IMR-90 (cell line): ENCODE measurements around the gene LENG9. TPM values are rescaled to one million over a fixed set of nuclear protein-coding genes. Genes with fewer than 3 reads are reported as not detected.

Experiments
- ATAC-seq: fragments of 200-7000 bp; cut with Tn5 transposase; 2 replicates; pipeline ENCODE4 v1.9.1; 2020; ENCODE audit warnings: low read depth, mild to moderate bottlenecking, moderate library complexity
- BruUV-seq: library from RNA; stranded (reverse); fragments of 400-500 nt; replicated peaks from 2 replicates; lab custom pipeline; 2021; lab: Mats Ljungman, UMichigan
- CTCF ChIA-PET: fragments of 300-600 bp; formaldehyde crosslinking; extraction: SDS; loops from one replicate; lab custom pipeline; 2021; ENCODE audit warnings: antibody characterized with exemption; lab: Yijun Ruan, JAX
- POLR2A ChIA-PET: fragments of 300-600 bp; sonication (Branson Sonifier 250); formaldehyde crosslinking; loops from one replicate; lab custom pipeline; 2022; ENCODE audit warnings: antibody characterized with exemption; ENCODE audit not compliant: unreplicated experiment; lab: Charles Lee
- DNase-seq: peaks from one replicate; pipeline ENCODE4 v3.0.0; 2013
- H2AFZ ChIP-seq: replicated peaks from 2 replicates; pipeline ENCODE3; 2013; ENCODE audit warnings: low read length, mild to moderate bottlenecking; ENCODE audit not compliant: poor library complexity
- H2AK5ac ChIP-seq: 2 replicates; pipeline ENCODE4 v1.6.1; 2013; ENCODE audit warnings: low read depth, low read length, inconsistent platforms
- H2AK9ac ChIP-seq: replicated peaks from 2 replicates; pipeline ENCODE3; 2013; ENCODE audit warnings: mild to moderate bottlenecking, low read depth, low read length, moderate library complexity; ENCODE audit not compliant: poor library complexity
- H2BK120ac ChIP-seq: 2 replicates; pipeline ENCODE4 v1.6.1; 2013; ENCODE audit warnings: low read depth, low read length, inconsistent platforms
- H2BK15ac ChIP-seq: 3 replicates; pipeline ENCODE4 v1.6.1; 2013; ENCODE audit warnings: low read depth, low read length, inconsistent platforms
- H2BK20ac ChIP-seq: 2 replicates; pipeline ENCODE4 v1.6.1; 2013; ENCODE audit warnings: low read depth, mild to moderate bottlenecking, inconsistent platforms, low read length, moderate library complexity
- H2BK5ac ChIP-seq: 2 replicates; pipeline ENCODE4 v1.6.1; 2013; ENCODE audit warnings: mild to moderate bottlenecking, low read depth, low read length, inconsistent platforms; ENCODE audit not compliant: poor library complexity, severe bottlenecking
- H3K14ac ChIP-seq: replicated peaks from 2 replicates; pipeline ENCODE4 v1.6.1; 2013; ENCODE audit warnings: low read depth, low read length, inconsistent platforms
- H3K18ac ChIP-seq: 2 replicates; pipeline ENCODE4 v1.6.1; 2013; ENCODE audit warnings: low read depth, low read length, control low read depth
- H3K23ac ChIP-seq: 2 replicates; pipeline ENCODE4 v1.6.1; 2013; ENCODE audit warnings: low read depth, low read length, inconsistent platforms
- H3K27ac ChIP-seq: 2 replicates; pipeline ENCODE4 v1.5.1; 2013; ENCODE audit warnings: mild to moderate bottlenecking, control low read depth, low read length; ENCODE audit not compliant: insufficient read depth
- H3K27me3 ChIP-seq: 2 replicates; pipeline ENCODE4 v1.6.1; 2013; ENCODE audit warnings: low read length; ENCODE audit not compliant: control insufficient read depth, insufficient read depth
- H3K36me3 ChIP-seq: 2 replicates; pipeline ENCODE4 v1.6.1; 2013; ENCODE audit warnings: low read length, mixed read lengths; ENCODE audit not compliant: control insufficient read depth, insufficient read depth
- H3K4ac ChIP-seq: 2 replicates; pipeline ENCODE4 v1.6.1; 2013; ENCODE audit warnings: low read depth, low read length, inconsistent platforms
- H3K4me1 ChIP-seq: 2 replicates; pipeline ENCODE4 v1.6.1; 2013; ENCODE audit warnings: low read length, mixed read lengths; ENCODE audit not compliant: control insufficient read depth, insufficient read depth
- H3K4me2 ChIP-seq: 2 replicates; pipeline ENCODE4 v1.6.1; 2013; ENCODE audit warnings: low read depth, mild to moderate bottlenecking, control low read depth, low read length, moderate library complexity
- H3K4me3 ChIP-seq: 2 replicates; pipeline ENCODE4 v1.5.1; 2013; ENCODE audit warnings: low read depth, mild to moderate bottlenecking, control low read depth, low read length, moderate library complexity; ENCODE audit not compliant: insufficient read depth
- H3K56ac ChIP-seq: 2 replicates; pipeline ENCODE4 v1.6.1; 2013; ENCODE audit warnings: low read length, inconsistent platforms; ENCODE audit not compliant: insufficient read depth; ENCODE audit errors: extremely low read depth
- H3K79me1 ChIP-seq, 2 experiments: 2 replicates each; pipeline ENCODE4 v1.6.1; 2013; ENCODE audit warnings: low read length in 2 of 2, inconsistent platforms in 1 of 2, low read depth in 1 of 2
- H3K9ac ChIP-seq: 2 replicates; pipeline ENCODE4 v1.6.1; 2013; ENCODE audit warnings: low read depth, low read length, control low read depth
- H3K9me1 ChIP-seq: 2 replicates; pipeline ENCODE4 v1.6.1; 2013; ENCODE audit warnings: low read length, inconsistent platforms; ENCODE audit not compliant: insufficient read depth
- H3K9me3 ChIP-seq: 2 replicates; pipeline ENCODE4 v1.6.1; 2013; ENCODE audit warnings: low read length; ENCODE audit not compliant: control insufficient read depth, insufficient read depth
- H4K20me1 ChIP-seq: 2 replicates; pipeline ENCODE4 v1.6.1; 2013; ENCODE audit warnings: low read length, inconsistent platforms; ENCODE audit not compliant: insufficient read depth
- H4K5ac ChIP-seq: 2 replicates; pipeline ENCODE4 v1.6.1; 2013; ENCODE audit warnings: mild to moderate bottlenecking, low read depth, low read length, control low read depth
- H4K8ac ChIP-seq, 2 experiments: 2 replicates each; pipeline ENCODE4 v1.6.1; 2013; ENCODE audit warnings: low read depth in 2 of 2, low read length in 2 of 2, control low read depth in 1 of 2, inconsistent platforms in 1 of 2
- H4K91ac ChIP-seq: 2 replicates; pipeline ENCODE4 v1.6.1; 2013; ENCODE audit warnings: low read depth, low read length, inconsistent platforms; ENCODE audit not compliant: insufficient read depth
- CEBPB ChIP-seq: IDR thresholded peaks from 2 replicates; pipeline ENCODE4 v1.6.1; 2012; ENCODE audit warnings: low read depth, low read length, improper control_type of control experiment
- CHD1 ChIP-seq: IDR thresholded peaks from 2 replicates; pipeline ENCODE4 v1.6.1; 2012; ENCODE audit warnings: low read depth, low read length, improper control_type of control experiment
- MAFK ChIP-seq: IDR thresholded peaks from 2 replicates; pipeline ENCODE4 v1.6.1; 2012; ENCODE audit warnings: low read depth, low read length, improper control_type of control experiment
- MAZ ChIP-seq: IDR thresholded peaks from 2 replicates; pipeline ENCODE4 v1.6.1; 2012; ENCODE audit warnings: low read depth, mild to moderate bottlenecking, low read length, improper control_type of control experiment, moderate library complexity, borderline replicate concordance
- MXI1 ChIP-seq: IDR thresholded peaks from 2 replicates; pipeline ENCODE4 v1.6.1; 2012; ENCODE audit warnings: low read depth, mild to moderate bottlenecking, low read length, moderate library complexity, borderline replicate concordance
- NFE2L2 ChIP-seq: fragments of 150-350 bp; IDR thresholded peaks from 2 replicates; pipeline ENCODE4 v1.6.1; 2016; ENCODE audit warnings: low read depth, mild to moderate bottlenecking, low read length
- RAD21 ChIP-seq: IDR thresholded peaks from 2 replicates; pipeline ENCODE4 v1.6.1; 2012; ENCODE audit warnings: low read length, improper control_type of control experiment
- RCOR1 ChIP-seq: IDR thresholded peaks from 2 replicates; pipeline ENCODE4 v1.6.1; 2012; ENCODE audit warnings: mild to moderate bottlenecking, low read length, improper control_type of control experiment; ENCODE audit not compliant: insufficient replicate concordance
- RFX5 ChIP-seq: IDR thresholded peaks from 2 replicates; pipeline ENCODE4 v1.8.0; 2012; ENCODE audit warnings: low read depth, mild to moderate bottlenecking, low read length, moderate library complexity
- WGBS, 2 experiments: methylation state at CpG; one replicate each; pipeline versions ENCODE4 v1.1.5 to v1.1.7; 2013; ENCODE audit warnings: missing lambda C conversion rate in 2 of 2; ENCODE audit not compliant: insufficient read length in 1 of 2; ENCODE audit errors: extremely low coverage in 2 of 2; 5-methylcytosine and 5-hydroxymethylcytosine counted together
- dilution Hi-C: fragments of 300-500 bp; cut with HindIII; formaldehyde crosslinking; loops from one replicate; pipeline ENCODE4 v1.14.3; 2018; ENCODE audit warnings: low sequenced_read_pairs; ENCODE audit not compliant: unreplicated experiment
- in situ Hi-C: fragments of 300-500 bp; cut with MboI; formaldehyde crosslinking; loops from 3 replicates; pipeline ENCODE4 v1.14.3; 2019; ENCODE audit warnings: low sequenced_read_pairs, inconsistent platforms, mixed read lengths
- intact Hi-C: fragments of 100-400 bp; cut with micrococcal nuclease; formaldehyde crosslinking; loops from 2 replicates; pipeline ENCODE4 v1.10.0; 2022
- polyA plus RNA-seq, 3 experiments: library from polyadenylated mRNA; depleted of rRNA; stranded (reverse); fragments of >200 nt; gene quantifications; 2 replicates each; pipeline ENCODE4 v1.2.3, GENCODE V29; 2012; ENCODE audit warnings: low replicate concordance in 1 of 3
- total RNA-seq: library from RNA; depleted of rRNA; stranded (reverse); fragments of >200 nt; gene quantifications from 2 replicates; pipeline ENCODE4 v1.2.3, GENCODE V29; 2012
- TF ChIP-seq, protein P1 (sequence below): fragments of 150-350 bp; IDR thresholded peaks from 2 replicates; pipeline ENCODE4 v1.6.1; 2017; ENCODE audit warnings: mild to moderate bottlenecking, antibody characterized with exemption, low read length, low read depth

LENG9 gene
- total and polyA plus RNA-seq, 2 of the 4 experiments (the other 2 are of a cell fraction): 0.94 to 1.1 TPM

DNA sequence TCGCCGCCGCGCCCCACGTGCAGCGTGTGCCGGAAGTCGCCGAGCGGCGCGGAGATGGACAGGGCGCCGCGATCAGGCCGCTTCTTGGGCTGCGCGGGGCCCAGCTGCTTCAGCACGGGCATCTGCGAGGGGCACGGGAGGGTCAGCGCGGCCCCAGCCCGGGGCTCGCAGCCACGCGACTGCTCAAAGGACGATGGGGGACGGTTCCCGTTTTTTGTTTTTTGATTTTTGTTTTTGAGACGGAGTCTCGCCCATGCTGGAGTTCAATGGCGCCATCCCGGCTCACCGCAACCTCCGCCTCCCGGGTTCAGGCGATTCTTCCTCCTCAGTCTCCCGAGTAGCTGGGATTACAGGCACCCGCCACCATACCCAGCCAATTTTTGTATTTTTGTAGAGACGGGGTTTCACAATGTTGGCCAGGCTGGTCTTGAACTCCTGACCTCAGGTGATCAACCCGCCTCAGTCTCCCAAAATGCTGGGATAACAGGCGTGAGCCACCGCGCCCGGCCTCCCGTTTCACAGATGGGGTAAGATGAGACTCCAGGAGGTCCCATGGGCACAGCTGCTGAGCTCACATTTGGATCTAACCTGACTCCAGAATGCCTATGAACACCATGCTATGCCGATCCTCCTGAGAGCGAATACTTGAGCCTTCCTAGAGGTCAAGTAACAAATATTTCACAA, 2.0 kb upstream of the LENG9 start:
- CTCF ChIA-PET: interaction anchor here (1.2 kb wide), 1 partner anchor 13 kb away, joined by 4 read pairs; no protein-coding TSS in a partner anchor
- in situ Hi-C loops: loop anchor here (25.0 kb wide), 4 partner anchors 353 to 1672 kb away; partner anchors contain the start of genes NAT14, NDUFA3, OSCAR and PRPF31
- Histone ChIP-seq H2AK9ac (no peak overlapping the region), H3K4me1 (peaks cover 18% of the 10 kb centered on the region), H4K91ac (no peak overlapping the region), H3K4ac (no peak overlapping the region), H4K5ac (no peak overlapping the region), H3K79me1 (peaks cover 8 to 25% of the 10 kb centered on the region in 2 experiments; a peak in 3 of 4 replicates), H2AK5ac (no peak overlapping the region), H3K27ac (no peak overlapping the region), H4K8ac (no peak overlapping the region), H2BK15ac (no peak overlapping the region), H3K9ac (no peak overlapping the region), H2AFZ (peak overlapping the region; percentile 43), H2BK120ac (no peak overlapping the region), H3K4me3 (no peak overlapping the region), H3K27me3 (no peaks in the 10 kb centered on the region), H3K23ac (no peak overlapping the region), H3K4me2 (no peak overlapping the region), H3K9me3 (no peaks in the 10 kb centered on the region), H3K9me1 (no peaks in the 10 kb centered on the region), H2BK5ac (no peak overlapping the region), H4K20me1 (peaks cover 21% of the 10 kb centered on the region), H3K18ac (no peak overlapping the region), H3K14ac (no peak overlapping the region), H2BK20ac (no peak overlapping the region), H3K56ac (no peak overlapping the region), H3K36me3 (peaks cover 19% of the 10 kb centered on the region)
- POLR2A ChIA-PET: no interaction called here
- no TSS peak for BruUV-seq
- DNase-seq (no peak), ATAC-seq (no peak)
- 74% methylated on average over 36 of the region's 49 CpGs; no CpG with 5 or more reads in 1 of the 2 experiments for WGBS, 2 experiments
- dilution Hi-C loops: no loop called here
- intact Hi-C loops: loop anchor here (10.0 kb wide), 1 partner anchor 619 kb away; no protein-coding TSS in a partner anchor
- TF ChIP-seq MAZ: no peak
- TF ChIP-seq MAFK: no peak
- no peak for TF ChIP-seq MXI1
- no peak for TF ChIP-seq CHD1
- no peak for TF ChIP-seq RAD21
- no peak for TF ChIP-seq NFE2L2
- TF ChIP-seq RCOR1: no peak
- TF ChIP-seq, protein P1, sequence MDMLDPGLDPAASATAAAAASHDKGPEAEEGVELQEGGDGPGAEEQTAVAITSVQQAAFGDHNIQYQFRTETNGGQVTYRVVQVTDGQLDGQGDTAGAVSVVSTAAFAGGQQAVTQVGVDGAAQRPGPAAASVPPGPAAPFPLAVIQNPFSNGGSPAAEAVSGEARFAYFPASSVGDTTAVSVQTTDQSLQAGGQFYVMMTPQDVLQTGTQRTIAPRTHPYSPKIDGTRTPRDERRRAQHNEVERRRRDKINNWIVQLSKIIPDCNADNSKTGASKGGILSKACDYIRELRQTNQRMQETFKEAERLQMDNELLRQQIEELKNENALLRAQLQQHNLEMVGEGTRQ: no peak
- TF ChIP-seq RFX5: no peak
- no peak for TF ChIP-seq CEBPB
